DMS114 treated with DMSO at 0.1 percent for 48 hours (cell line): ENCODE data around the gene DGAT2.
"Not testable (repeated sequence)": the region's sequence is repeated elsewhere in the genome, so short reads cannot be mapped to it uniquely, and the experiment has no call there.

Experiments
- DNase-seq: peaks from one replicate; lab custom pipeline; 2025; ENCODE audit not compliant: unreplicated experiment; lab: John Stamatoyannopoulos, UW

Gene DGAT2

DNA sequence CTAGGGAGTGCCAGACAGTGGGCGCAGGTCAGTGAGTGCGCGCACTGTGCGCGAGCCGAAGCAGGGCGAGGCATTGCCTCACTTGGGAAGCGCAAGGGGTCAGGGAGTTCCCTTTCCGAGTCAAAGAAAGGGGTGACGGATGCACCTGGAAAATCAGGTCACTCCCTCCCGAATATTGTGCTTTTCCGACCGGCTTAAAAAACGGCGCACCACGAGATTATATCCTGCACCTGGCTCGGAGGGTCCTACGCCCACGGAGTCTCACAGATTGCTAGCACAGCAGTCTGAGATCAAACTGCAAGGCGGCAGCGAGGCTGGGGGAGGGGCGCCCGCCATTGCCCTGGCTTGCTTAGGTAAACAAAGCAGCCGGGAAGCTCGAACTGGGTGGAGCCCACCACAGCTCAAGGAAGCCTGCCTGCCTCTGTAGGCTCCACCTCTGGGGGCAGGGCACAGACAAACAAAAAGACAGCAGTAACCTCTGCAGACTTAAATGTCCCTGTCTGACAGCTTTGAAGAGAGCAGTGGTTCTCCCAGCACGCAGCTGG is 19.8 kb upstream of the DGAT2 start:
- not testable (repeated sequence) for DNase-seq

DNA sequence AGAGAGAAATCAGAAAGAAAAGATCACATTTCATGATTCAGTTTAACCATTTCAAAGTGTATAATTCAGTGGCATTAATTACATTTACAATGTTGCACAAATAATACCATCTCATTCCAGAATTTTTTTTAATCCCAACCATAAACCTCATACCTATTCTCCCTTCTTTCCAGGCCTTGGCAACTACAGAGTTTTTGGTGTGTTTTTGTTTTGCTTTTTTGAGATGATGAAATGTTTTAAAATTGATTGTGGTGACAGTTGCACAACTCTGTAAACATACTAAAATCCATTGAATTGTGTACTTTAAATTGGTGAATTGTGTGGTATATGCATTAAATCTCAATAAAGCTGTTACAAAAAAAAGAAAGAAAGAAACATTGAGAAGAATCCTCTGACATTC is 13.6 kb upstream of the DGAT2 start:
- not testable (repeated sequence) for DNase-seq

DNA sequence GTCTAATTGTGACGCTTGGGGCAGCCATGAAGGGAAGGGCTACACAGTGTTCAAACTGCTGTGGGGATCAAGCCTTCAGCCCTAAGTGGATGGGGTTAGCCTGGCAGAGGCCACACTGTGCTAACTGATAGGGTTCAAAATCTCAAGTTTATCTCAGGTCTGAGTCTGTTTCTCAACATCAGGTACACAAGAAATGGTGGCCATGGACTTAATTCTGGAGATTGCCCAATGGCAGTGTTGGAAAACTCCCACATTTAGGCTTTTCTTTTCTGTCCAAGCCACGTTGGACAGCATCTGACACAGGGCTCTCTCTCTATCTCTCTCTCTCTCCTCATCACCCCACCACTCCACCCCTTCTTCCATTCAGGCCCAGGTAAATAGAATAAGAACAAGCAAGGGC is 10.9 kb upstream of the DGAT2 start:
- no peak for DNase-seq

DNA sequence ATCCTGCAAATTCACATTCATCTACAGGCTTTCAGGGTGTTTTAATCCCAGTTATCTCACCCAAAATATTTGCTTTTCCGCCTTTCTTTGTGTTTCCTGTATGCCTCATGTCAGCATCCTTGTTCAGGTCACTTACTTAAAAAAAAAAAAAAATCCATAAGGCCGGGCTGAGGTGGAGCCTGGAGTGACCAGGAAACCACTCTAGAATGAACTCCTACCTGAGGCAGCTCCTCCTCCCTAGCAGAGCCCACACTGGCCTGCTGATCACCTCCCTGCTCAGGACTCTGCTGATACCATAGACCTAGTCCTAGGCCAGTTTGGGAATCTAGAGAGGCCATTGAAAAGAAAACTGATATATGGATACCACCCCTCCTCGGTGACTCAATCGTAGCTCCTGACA is 8.7 kb upstream of the DGAT2 start:
- DNase-seq: no peak

DNA sequence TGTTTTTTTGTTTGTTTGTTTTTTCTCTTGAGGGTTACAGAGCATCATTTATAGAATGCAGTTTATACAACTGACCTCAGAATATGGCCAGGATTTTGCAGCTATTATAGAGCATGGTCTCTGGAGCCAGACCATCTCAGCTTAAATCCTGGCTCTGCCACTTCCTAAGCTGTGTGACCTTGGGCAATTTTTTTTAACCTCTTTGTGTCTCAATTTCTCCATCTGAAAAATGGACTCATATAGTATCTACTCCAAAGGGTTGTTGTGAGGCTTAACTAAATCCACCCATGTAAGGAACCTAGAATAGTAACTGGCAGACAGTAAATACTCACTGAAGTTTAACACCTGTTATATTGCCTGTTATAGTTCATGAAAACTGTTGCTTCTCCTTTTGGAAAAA is 8.3 kb upstream of the DGAT2 start:
- DNase-seq: no peak

DNA sequence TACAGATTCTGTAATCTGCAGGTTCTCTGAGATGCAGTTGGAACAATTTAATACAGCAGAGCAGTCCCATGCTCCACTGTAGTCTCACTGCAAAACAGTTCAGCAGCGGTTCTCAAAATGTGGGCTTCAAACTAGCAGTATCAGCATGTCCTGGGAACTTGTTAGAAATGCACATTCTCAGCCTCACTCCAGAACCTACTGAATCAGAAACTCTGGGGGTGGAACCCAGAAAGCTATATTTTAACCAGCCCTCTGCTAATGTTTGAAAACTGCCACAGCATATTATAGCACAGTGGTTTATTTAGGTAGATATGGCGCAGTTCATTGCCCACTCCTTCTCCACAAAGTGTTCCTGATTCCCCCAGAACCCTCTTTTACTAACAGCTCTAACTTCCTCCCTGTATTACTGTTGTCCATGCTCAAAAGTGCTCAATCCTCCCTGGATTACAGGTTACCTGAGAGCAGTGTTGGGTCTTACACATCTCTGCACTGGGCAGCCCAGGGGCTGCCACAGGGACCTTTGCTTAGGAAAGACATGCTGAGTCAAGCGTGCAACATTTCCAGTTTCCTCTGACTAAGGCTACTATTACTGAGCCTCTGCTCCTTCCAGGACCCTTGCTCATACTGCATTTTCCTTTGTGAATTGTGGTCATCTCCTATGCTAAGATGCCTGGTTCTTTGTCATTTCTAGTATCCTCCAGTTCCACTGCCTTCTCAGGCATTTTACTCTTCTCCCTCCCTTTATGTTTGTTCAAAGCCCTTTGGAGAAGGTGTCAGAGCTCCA is 7.7 kb upstream of the DGAT2 start:
- DNase-seq: no peak

DNA sequence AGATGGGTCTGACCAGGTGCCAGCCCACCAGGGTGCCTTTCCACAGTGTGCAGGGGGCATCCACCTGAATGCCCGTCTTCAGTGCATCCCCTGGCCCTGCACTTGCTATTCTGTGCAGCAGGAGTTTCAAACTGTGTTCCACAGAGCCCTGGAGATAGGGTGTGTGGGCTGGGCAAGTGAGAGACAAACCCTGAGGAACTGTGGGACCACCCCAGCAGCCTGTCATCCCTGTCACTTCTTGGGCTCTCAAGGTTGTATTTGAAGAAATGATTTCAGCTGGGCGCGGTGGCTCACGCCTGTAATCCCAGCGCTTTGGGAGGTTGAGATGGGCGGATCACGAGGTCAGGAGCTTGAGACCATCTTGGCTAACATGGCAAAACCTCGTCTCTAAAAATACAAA is 6.4 kb upstream of the DGAT2 start:
- no peak for DNase-seq

DNA sequence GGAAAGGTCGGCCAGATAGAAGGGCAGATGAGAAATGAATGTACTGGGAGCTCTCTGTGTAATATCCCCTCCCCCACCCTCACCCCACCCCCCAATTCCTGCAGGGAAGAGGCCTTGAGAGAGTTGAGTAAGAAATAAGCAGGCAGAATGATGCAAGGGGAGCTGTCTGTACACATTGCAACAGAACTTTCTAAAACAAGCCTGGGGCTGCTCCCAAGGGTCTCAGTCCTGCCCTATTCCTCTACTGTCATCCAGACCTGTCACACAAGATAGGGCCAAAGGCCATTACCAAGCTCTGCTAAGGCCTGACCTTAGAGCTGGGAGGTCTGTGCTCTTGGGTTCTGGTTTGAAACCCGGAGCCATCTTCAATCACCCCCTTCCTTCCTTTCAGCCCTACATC is 5.7 kb upstream of the DGAT2 start:
- DNase-seq: no peak

DNA sequence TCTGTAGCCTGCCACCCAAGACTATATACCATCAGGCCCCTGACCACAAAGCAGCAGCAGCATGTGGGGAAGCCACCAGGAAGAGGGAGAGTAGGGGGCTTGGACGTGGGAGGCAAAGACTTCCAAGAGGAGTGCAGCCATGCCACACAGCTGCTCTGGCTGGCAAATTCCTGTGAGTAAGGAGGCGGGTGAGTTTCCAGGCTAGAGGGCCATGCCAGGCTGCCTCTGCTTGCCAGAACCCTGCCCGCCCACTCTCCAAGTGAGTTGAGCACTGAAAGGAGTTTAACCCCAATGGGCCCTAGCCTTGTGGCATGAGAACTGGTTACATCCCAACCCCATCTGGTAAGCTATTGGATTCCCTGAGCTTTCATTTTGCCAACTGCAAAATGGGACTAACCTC is 4.7 kb upstream of the DGAT2 start:
- no peak for DNase-seq

DNA sequence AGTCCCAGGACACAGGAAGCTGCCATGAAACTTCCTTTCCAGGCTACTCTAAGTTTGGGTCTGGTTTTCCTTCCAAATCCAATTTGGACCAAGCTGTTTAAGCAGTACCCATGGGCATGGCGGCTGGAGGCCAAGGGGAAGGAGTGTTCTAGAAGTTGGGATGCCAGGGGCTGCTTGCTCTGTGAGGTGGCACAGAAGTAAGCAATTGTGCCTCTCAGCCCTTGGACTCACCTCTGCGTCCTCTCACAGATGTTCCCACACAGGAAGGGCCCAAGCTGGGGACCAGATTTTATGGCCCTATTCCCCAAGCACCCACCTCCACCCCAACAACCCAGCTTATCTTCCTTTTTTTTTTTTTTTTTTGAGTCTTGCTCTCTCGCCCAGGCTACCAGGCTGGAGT is 3.5 kb upstream of the DGAT2 start:
- DNase-seq: no peak

DNA sequence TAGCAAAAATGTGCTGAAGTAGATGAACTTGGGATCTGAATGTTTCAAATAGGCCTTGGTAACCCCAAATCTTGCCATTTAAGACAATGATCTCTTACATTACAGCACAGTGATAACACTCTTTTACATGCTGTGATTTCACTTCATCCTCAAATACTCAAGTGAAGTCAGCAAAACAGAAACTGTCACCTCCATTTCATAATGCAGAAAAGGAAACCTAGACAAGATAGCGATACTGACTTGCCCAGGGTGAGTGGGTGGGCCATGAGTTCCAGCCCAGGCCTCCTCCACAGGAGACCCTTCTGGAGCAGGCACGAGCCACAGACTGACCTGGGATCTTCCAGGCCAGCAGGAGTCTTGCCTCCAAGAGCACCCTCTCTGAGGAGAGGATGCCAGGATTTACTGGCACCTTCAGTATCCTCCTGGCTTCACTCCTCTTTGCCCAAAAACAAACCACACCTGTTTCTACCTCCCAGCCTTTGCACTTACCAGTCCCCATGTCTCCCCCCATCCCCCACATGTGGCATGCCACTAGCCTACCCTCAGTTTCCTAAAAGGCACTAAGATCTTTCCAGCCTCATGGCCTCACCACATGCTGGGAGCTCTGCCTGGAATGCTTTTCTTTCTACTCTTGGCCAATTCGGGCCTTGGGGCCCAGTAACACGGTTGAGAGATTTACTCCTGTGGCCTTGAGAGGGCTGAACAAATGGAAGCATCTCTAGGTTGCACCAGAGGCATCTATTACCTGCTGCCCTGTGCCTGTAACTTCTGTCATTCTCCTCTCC is 1.9 kb upstream of the DGAT2 start:
- DNase-seq: no peak

DNA sequence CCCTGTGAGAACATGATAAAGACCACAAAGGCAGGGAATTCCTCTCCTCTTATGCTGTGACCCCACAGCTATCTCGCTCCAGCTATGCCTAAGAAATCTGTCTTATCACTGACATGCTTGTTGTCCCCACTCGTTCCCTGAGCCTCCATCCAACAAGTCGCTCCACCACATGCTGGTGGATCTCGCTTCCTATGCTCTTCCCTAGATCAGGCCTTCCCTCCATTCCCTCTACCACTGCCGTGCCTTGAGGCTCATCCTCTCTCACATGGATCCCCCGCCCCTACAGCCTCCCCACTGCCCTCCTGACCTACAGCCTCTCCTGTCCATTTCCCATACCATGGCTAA is 1.4 kb upstream of the DGAT2 start:
- DNase-seq: no peak

DNA sequence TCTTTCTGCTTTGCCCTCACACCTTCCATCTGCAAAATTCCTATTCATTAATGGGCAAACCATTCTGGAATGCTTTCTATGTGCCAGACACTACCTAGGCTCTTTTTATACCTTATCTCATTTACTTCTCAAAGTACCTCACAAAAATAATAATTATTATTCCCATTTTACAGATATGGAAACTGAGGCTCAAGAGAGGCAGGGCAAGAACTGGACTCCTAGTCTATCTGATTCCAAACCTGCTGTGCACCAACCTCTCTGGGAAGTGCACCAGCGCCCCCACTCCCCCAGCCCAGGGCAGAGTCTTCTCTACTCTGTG is 826 bp upstream of the DGAT2 start:
- DNase-seq: no peak

DNA sequence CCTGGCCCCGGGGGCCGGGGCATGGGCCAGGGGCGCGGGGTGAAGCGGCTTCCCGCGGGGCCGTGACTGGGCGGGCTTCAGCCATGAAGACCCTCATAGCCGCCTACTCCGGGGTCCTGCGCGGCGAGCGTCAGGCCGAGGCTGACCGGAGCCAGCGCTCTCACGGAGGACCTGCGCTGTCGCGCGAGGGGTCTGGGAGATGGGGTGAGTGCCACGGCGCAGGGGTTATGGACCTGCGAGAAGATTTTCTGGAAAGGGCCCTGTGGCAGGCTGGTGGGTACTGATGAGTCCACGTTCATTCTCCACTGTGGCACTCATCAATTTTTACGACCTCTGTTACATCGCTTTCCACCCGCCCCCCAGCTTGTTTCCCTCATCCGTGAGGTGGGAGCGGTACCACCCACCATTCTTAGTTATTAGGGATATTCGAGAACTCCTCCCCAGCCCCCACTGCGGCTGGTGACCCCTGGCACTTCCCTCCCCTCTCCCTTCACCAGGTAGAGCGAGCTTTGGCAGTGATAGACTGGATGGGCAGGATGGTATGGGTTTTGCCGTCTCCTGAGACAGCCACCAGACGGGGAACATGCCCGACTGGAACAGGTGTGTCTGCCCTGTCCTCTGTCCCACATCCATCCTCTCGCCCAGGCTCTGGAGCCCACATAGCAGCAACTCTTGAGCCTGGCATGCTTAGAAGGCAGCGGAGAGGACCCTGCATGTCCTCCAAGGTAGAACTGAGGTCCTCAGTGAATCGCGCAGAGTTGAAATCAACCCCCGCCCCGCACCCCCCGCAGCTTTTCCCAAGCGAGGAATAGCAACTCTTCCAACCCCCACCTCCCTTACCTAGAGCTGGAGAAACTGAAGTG is 562 bp downstream of the DGAT2 start:
- DNase-seq: no peak

DNA sequence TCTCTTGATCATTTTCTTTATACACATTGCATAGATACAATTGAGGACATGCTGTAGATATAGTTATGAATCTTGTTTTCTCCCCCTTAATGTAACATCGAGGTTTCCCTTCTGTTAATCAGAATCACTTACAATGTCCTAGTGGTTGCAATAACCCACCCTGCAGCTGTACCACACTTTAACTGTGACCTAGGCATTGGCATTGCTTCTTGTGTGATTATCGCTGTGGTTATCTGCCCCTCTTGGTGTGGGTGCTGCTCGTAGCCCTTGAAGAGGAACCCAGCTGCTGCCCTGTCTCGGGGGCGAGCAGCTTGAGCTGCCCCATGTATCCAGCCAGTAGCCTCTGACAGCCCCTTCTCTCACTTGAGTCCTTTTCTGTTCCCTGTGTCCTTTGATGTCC is 1.5 kb downstream of the DGAT2 start:
- no peak for DNase-seq

DNA sequence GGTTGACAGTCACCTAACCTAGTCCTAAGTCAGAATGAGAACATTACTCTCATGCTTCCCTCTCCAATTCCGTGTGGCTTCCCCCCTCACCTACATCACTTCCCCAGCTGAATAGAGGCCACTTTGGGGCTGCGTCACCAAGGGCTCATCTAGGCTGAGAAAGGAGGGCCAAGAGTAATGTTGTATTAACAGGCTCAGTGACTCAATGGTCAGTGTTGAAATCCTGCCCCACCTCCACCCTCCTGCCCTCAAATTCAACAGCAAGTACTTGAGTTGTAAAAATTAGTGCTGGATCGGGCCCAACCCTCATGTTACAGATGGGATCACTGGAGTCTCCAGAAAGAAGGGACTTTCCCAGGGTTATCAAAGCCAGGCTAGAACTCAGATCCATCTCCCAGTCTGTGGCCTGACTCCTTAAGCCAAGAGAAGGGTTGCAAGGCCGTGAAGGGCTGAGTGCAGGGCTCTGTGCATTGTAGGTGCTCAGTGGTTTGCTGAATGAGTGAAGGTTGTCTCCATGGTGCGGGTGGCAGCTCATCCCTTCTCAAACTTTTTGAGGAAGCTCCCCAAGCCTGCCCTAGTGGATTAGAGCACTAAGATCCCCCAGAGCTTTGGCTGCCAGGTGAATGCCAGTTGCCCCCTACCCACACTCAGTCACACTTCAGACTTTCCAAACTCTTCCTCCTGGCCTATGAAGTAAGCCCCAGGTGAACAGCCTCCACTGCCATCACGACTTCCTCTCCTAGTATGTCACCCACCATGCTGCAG is 3.2 kb downstream of the DGAT2 start:
- no peak for DNase-seq

DNA sequence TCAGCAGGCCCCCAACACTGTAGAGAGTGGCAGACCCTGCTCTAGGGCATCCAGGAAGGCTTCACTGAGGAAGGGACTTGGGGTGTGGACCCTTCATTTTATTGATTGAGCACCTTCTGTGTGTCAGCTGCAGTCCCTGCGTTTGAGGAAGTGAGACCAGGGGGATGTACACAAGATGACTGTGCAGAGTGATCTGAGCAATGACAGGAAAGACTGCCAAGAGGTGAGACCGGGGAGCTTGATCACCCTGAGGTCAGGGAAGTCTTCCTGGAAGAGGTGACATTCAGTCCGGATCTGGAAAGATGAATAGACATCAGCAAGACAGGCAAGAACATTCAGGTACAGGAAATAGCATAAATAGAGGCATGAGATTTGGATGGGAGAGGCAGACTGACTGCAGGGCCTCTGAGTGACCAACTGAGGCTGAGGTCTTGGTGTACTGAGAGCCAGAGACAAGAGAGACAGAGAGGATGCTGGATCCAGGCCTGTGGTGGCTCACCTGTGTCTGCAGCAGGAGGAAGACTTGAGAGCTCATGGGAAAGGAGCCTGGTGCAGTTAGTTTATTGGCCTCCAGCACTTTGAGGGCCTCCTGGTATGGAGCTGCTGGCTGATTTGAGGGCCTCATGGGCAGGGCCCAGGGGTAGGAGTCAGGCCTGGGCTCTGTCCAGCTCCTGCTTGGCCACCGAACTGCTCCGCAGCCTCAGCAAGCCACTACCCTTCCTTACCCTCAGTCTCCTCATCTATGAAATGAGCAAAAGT is 5.2 kb downstream of the DGAT2 start:
- DNase-seq: no peak

DNA sequence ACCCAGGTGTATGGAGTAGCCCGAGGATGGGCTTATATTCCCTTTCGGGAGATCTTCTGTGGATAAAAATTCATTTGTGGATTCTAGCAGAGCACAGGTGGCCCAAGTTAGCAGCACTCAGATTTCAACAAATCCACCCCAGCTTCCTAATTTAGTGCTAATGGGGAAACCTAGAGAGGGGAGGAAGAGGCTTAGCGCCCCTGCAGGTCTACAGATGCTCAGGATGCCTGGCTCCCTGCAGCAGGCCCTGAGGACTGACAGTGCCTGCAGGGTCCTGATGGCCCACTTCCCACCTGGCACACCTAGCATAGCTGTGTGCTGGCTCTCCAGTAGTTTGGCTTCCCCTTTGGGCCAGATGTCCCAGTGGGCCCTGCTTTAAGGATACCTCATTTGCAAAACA is 6.5 kb downstream of the DGAT2 start:
- no peak for DNase-seq

DNA sequence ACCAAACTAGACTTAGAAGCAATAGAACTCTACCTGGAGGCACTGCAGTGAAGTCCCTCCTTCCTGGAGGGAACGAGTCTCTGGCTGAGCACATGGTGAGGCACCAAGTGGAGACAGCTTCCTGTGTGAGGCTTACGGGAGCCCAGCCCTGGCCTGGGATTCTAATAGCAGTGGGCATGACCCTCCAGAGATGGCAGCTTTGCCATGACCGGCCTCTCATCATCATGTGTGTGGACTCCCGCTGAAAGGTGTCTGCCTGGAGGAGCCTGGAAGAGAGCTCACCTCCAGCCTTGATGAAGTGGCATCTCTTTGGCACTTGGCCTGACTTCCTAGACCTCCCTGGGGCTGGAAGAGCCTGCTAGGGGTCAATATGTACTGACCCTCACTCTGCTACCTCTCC is 8.0 kb downstream of the DGAT2 start:
- DNase-seq: no peak

DNA sequence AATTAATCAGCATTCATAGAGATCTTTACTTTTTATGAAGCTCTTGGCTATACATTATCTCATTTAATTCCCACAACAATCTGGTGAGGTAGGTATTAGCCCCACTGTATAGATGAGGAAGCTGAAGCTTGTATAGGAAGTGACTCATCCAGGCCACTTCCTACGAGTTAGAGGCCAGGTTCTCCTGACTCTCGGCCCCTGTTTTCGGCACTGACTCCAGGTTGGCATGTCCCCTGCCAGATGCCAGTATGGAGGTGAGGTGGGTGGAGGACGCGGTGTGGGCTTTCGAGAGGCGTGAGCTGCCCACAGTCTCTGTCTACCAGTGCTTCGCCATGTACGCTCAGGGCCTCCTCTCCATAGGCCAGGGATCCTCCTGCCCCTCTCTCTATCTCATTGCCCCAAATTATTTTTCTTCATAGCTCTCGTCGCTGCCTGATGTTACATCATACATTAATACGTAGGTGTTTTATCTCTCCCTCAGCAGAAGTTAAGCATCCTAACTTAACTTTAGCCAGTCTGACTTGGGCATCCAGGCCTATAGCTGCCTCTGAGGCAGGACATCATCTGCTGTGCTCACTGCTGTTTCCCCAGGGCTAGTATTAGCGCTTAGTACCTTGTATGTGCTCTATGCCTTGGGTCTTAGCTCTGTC is 9.0 kb downstream of the DGAT2 start:
- no peak for DNase-seq
